Measurements from ENCODE around the gene CHST11. TPM values are rescaled to one million over a fixed set of nuclear protein-coding genes. Genes with fewer than 3 reads are reported as not detected.

Gene CHST11
- total RNA-seq, 1 donor: 8.2 TPM

DNA sequence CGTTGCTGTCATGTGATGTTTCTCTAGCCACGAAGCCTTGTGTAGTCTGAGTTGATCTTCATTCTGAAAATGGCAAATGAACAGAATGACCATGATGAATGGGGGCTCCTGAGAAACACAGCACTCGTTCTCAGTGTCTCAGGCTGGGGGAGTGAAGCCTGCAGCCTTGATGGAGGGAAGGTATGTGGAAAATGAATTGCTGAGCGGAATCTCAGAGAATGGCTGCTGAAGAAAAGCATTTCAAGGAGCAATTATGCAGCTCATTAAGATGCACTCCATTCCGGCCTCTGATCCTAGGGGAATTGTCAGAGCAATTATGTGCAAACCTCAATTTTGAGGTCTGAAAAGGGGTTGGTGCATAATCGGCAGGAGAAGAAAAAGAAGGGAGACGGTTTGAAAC, 167.1 kb downstream of the CHST11 start:
- TF ChIP-seq, protein P1, sequence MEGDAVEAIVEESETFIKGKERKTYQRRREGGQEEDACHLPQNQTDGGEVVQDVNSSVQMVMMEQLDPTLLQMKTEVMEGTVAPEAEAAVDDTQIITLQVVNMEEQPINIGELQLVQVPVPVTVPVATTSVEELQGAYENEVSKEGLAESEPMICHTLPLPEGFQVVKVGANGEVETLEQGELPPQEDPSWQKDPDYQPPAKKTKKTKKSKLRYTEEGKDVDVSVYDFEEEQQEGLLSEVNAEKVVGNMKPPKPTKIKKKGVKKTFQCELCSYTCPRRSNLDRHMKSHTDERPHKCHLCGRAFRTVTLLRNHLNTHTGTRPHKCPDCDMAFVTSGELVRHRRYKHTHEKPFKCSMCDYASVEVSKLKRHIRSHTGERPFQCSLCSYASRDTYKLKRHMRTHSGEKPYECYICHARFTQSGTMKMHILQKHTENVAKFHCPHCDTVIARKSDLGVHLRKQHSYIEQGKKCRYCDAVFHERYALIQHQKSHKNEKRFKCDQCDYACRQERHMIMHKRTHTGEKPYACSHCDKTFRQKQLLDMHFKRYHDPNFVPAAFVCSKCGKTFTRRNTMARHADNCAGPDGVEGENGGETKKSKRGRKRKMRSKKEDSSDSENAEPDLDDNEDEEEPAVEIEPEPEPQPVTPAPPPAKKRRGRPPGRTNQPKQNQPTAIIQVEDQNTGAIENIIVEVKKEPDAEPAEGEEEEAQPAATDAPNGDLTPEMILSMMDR (IDR thresholded peaks at IDR 0.05; ENCODE audit: insufficient read depth, low read depth, low read length): no peak
- no peak for DNase-seq (ENCODE audit: low read depth)
- no peak overlapping the region for H3K4me3 ChIP-seq (ENCODE audit: low read depth, low read length)

DNA sequence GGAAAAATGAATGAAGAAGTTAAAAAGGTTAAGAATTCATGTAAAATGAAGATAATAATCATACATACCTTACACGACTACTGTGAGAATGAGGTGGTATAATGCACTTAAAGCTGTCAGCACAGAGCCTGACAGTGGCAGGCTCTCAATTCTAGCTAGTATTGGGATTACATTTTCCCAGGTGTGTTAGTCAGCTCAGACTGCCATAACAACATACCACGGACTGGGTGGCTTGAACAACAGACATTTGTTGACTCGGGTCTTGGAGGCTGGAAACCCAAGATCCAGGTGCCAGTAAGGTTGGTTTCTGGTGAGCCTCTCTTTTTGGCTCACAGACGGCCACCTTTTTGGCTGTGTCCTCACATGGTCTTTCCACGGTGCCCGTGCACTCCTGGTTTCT, 167.8 kb downstream of the CHST11 start:
- TF ChIP-seq, protein P1 (IDR thresholded peaks at IDR 0.05; ENCODE audit: insufficient read depth, low read depth, low read length): no peak
- no peak for DNase-seq (ENCODE audit: low read depth)
- H3K4me3 ChIP-seq (ENCODE audit: low read depth, low read length): no peak overlapping the region

DNA sequence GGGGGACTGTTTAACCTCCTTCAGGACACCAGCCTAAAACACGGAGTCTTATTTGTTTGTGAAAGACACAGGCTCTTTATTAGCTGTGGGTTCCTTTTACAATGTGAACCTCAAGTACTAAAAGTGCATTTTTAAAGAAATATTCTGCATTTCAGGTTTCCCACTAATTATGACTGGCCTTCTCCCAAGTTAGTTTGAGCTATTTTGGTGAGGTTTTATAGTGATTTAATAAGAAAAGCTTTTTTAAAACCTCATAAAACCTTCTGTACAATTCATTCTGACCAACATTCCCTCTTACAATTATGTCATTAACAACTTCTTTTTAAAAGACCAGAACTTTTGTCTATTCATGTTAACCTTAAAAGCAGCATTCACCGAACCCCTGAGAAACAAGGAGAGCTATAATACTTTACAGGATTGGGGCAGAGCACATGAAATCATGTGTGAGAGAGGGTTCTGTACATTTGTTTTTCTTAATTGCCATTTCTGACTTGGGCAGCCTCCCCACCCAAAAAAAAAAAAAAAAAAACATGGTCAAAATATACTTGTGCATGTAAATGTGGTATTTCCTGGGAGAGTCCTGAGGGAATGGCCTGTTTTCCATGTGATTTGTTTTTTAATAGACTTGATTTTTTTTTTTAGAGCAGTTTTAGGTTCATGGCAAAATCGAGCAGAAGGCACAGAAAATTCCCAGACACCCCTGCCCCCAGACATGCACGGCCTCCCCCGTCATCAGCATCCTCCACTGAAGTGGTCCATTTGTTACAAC, 169.5 kb downstream of the CHST11 start:
- no peak overlapping the region for H3K4me3 ChIP-seq (ENCODE audit: low read depth, low read length)
- TF ChIP-seq, protein P1 (IDR thresholded peaks at IDR 0.05; ENCODE audit: insufficient read depth, low read depth, low read length): no peak
- DNase-seq (ENCODE audit: low read depth): no peak

DNA sequence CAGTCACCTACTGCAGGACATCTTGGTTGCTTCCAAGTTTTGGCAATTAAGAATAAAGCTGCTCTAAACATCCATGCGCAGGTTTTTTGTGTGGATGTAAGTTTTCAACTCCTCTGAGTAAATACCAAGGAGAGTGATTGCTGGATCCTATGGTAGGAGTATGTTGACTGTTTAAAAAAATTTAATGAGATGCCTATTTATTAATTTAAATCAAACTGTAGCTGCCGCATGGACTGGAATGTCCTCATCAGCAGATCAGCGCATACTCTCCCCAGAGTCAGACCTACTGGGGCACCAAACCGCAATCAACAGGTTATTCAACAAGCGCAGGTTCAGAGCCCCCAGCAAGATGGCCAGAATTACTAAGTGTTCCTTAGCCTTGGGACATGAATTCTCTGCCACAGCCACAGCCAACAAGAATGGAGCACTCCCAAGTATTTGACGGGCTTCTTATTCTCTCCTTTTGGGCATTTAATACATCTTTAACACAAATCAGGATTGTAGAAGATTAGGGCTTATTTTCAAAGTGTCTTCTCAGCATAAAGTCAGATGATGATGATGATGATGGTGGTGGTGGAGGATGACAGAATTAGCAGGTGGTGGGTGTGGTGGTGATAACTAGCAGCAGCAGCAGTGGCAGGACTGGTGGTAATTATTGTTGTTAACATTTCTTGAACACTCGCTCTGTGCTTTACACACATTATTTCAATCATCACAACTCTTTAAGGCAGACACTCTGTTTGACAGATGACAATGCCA, 170.7 kb downstream of the CHST11 start:
- DNase-seq (ENCODE audit: low read depth): no peak
- TF ChIP-seq, protein P1 (IDR thresholded peaks at IDR 0.05; ENCODE audit: insufficient read depth, low read depth, low read length): no peak
- H3K4me3 ChIP-seq (ENCODE audit: low read depth, low read length): no peak overlapping the region

- TF ChIP-seq, protein P1 (IDR thresholded peaks at IDR 0.05; ENCODE audit: insufficient read depth, low read depth, low read length): no peak
- no peak overlapping the region for H3K4me3 ChIP-seq (ENCODE audit: low read depth, low read length)
- DNase-seq (ENCODE audit: low read depth): no peak
Measured at GRCh38 chr12:104627990-104628830, 171.5 kb downstream of the CHST11 start.

DNA sequence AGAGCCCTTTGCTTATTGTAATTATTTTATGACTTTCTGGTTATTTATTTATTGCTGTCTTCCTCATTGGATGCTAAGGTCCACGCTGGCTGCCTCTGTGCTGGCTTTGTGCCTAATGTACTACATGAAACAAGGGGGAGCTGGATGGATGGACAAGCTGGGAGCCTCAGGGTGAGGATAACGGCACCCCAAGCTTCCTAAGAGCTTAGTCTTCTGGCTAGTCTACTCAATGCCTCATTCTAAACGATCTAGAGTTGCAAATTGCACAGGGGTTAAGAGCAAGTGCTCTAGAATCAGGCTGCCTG, 172.0 kb downstream of the CHST11 start:
- no peak overlapping the region for H3K4me3 ChIP-seq (ENCODE audit: low read depth, low read length)
- TF ChIP-seq, protein P1 (IDR thresholded peaks at IDR 0.05; ENCODE audit: insufficient read depth, low read depth, low read length): no peak
- DNase-seq (ENCODE audit: low read depth): no peak

Data from fibroblast of villous mesenchyme (primary cell).